Stimulated activated effector memory CD8-positive, alpha-beta T cell treated with anti-CD3 and anti-CD28 coated beads, Interleukin-12 subunit alpha, Interleukin-12 subunit beta, amount 100 ng/mL, for 72 hours (primary cell): ENCODE results near the gene TNNI2.
"Not testable (repeated sequence)": the region's sequence is repeated elsewhere in the genome, so short reads cannot be mapped to it uniquely, and the experiment has no call there.

Experiments
- ATAC-seq: fragments of 150-1000 bp; cut with Tn5 transposase; 2 replicates; pipeline ENCODE4 v1.10.0; 2021
- DNase-seq, 2 donors: peaks; one replicate each; pipeline ENCODE4 v3.0.0; 2021 to 2022; ENCODE audit warnings: low spot score in 2 of 2
- H3K27ac Mint-ChIP-seq: one replicate; pipeline ENCODE4 v1.8.0; 2022; ENCODE audit warnings: mild to moderate bottlenecking, mixed read lengths
- H3K36me3 Mint-ChIP-seq: one replicate; pipeline ENCODE4 v1.8.0; 2022; ENCODE audit warnings: mild to moderate bottlenecking, mixed read lengths
- H3K4me1 Mint-ChIP-seq: one replicate; pipeline ENCODE4 v1.8.0; 2022; ENCODE audit warnings: mixed read lengths
- H3K4me3 Mint-ChIP-seq: one replicate; pipeline ENCODE4 v1.8.0; 2022; ENCODE audit warnings: mild to moderate bottlenecking, mixed read lengths
- H3K9me3 Mint-ChIP-seq: one replicate; pipeline ENCODE4 v1.8.0; 2022; ENCODE audit warnings: mixed read lengths

TNNI2 gene

GRCh38 chr11:1838426-1839144, at the start of gene TNNI2:
Gene TNNI2 (plus strand): TSS chr11:1838981. CDS start chr11:1839697, 716 bp downstream.
- Mint-ChIP-seq H3K4me3 (no peak within 1 kb of the TSS), H3K4me1 (peaks cover 16% of the 10 kb centered on the region), H3K36me3 (no peaks in the 10 kb centered on the region), H3K9me3 (no peaks in the 10 kb centered on the region), H3K27ac (peak within 1 kb of the TSS; percentile 84)
- DNase-seq = no peak
- ATAC-seq = no peak

DNA sequence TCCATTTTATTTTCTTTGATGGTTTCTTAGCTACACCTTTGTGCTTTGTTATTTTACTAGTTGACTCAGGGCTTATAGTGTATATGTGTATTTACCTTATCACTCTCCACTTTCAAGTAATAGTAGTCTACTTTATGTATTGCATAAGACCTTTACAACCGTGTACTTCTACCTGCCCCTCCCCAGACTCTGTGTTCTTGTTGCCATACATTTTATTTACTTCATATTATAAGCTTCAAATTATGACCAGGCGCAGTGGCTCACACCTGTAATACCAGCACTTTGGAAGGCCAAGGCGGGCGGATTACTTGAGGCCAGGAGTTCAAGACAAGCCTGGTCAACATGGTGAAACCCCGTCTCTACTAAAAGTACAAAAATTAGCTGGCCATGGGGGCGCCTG, 46.9 kb upstream of the TNNI2 start:
- H3K9me3 Mint-ChIP-seq = no peaks in the 10 kb centered on the region
- H3K4me1 Mint-ChIP-seq = peaks cover 15% of the 10 kb centered on the region
- peaks cover 4% of the 10 kb centered on the region for H3K36me3 Mint-ChIP-seq
- no peak for DNase-seq
- no peak for ATAC-seq
- H3K27ac Mint-ChIP-seq = peak overlapping the region; percentile 82
- H3K4me3 Mint-ChIP-seq = peak overlapping the region; percentile 67

DNA sequence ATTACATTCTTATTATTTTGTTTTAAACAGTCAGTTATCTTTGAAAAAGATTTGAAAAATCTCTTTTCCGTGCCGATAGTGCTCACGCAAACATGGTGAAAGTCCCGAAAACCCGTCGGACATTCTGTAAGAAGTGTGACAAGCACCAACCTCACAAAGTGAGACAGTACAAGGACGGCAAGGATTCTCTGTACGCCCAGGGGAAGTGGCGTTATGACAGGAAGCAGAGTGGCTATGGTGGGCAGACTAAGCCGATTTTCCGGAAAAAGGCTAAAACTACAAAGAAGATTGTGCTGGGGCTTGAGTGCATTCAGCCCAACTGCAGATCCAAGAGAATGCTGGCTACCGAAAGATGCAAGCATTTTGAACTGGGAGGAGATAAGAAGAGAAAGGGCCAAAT, 46.3 kb upstream of the TNNI2 start:
- Mint-ChIP-seq H3K9me3 (no peaks in the 10 kb centered on the region), H3K4me1 (peaks cover 15% of the 10 kb centered on the region), H3K36me3 (peaks cover 4% of the 10 kb centered on the region), H3K27ac (peak overlapping the region; percentile 82), H3K4me3 (peak overlapping the region; percentile 67)
- ATAC-seq = peak; percentile 62
- DNase-seq = no peak

- peaks cover 15% of the 10 kb centered on the region for H3K4me1 Mint-ChIP-seq
- H3K9me3 Mint-ChIP-seq = no peaks in the 10 kb centered on the region
- no peak overlapping the region for H3K27ac Mint-ChIP-seq
- H3K36me3 Mint-ChIP-seq = peaks cover 4% of the 10 kb centered on the region
- ATAC-seq (no peak), DNase-seq (no peak)
- H3K4me3 Mint-ChIP-seq = peak overlapping the region; percentile 67
These were observed 45.7 kb upstream of the TNNI2 start for GRCh38 chr11:1793081-1793480.

DNA sequence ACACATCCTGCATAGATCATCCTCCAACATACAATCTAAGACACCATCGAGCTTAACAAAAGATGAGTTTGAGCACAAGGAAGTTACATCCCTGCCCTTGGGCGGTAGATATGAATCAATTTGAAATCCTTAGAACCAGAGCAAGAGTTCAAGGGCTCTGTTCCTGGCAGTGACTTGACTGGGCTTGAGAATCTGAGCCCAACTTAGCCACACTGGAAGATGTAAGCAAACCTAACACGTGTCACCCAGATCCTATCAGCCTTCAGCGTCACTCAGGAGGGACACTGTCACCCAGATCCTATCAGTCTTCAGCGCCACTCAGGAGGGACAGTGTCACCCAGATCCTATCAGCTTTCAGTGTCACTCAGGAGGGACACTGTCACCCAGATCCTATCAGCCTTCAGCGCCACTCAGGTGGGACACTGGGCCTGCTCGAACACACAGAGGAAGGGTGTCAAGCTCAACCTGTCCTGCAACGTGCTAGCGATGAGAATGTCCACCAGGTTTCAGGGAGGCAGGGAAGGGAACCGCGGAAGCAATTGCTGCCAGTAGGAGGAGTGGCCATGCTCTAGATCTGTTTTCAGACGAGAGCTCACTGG, 42.3 kb upstream of the TNNI2 start:
- no peaks in the 10 kb centered on the region for H3K9me3 Mint-ChIP-seq
- peaks cover 15% of the 10 kb centered on the region for H3K4me1 Mint-ChIP-seq
- ATAC-seq = no peak

DNA sequence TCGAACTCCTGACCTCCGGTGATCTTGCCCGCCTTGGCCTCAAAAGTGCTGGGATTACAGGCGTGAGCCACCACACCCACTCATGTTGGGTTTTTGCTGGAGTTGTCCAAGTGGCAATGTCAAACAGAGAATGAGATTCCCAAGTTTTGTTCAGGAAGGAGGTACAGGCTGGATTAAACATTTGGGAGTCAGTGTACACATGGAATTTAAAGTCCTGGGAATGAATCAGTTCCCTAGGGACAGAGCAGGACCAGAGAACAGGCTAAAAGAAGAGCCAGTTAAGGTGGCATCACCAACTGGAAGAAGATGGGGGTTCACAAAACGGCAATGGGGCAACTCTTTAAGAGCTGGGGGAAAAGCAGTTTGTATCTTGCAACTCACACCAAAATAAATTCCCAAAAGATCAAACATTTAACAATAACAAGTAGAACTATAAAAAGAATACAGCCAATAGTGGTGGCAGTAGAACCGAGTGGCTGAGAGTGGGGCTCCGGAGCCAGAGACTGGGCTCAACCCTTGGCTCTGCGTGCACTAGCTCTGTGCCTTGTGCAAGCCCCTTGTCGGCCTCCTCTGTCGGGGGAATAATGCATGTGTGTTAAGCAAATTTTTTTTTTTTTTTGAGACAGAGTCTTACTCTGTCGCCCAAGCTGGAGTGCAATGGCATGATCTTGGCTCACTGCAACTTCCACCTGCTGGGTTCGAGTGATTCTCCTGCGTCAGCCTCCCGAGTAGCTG, 41.2 kb upstream of the TNNI2 start:
- H3K9me3 Mint-ChIP-seq = no peaks in the 10 kb centered on the region

More for the DNA sequence above, 42.3 kb upstream of the TNNI2 start:
- no peak for DNase-seq
- Mint-ChIP-seq H3K27ac (no peak overlapping the region), H3K4me3 (no peak overlapping the region), H3K36me3 (peaks cover 4% of the 10 kb centered on the region)

DNA sequence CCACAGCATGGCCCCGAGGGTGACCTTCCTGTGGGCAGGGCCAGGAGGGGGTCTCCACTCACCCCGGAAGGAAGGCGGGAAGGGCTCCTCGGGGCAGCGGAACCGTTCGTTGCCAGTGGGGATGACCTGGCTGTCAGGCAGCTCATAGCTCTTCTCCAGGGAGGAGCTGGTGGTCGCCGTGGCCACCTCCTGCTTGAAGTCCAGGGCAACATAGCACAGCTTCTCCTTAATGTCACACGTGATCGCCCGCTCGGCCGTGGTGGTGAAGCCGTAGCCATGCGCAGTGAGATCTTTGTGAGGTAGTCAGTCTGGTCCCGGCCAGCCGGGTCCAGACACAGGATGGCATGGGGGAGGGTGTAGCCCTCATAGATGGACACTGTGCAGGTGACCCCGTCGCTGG, 35.5 kb upstream of the TNNI2 start:
- ATAC-seq (no peak), DNase-seq (no peak)
- Mint-ChIP-seq H3K27ac (no peak overlapping the region), H3K9me3 (no peaks in the 10 kb centered on the region), H3K4me1 (no peaks in the 10 kb centered on the region), H3K36me3 (no peaks in the 10 kb centered on the region), H3K4me3 (no peak overlapping the region)

More for the DNA sequence above, 41.2 kb upstream of the TNNI2 start:
- Mint-ChIP-seq H3K36me3 (peaks cover 2% of the 10 kb centered on the region), H3K27ac (no peak overlapping the region), H3K4me3 (no peak overlapping the region), H3K4me1 (peaks cover 9% of the 10 kb centered on the region)
- ATAC-seq (no peak), DNase-seq (no peak)

DNA sequence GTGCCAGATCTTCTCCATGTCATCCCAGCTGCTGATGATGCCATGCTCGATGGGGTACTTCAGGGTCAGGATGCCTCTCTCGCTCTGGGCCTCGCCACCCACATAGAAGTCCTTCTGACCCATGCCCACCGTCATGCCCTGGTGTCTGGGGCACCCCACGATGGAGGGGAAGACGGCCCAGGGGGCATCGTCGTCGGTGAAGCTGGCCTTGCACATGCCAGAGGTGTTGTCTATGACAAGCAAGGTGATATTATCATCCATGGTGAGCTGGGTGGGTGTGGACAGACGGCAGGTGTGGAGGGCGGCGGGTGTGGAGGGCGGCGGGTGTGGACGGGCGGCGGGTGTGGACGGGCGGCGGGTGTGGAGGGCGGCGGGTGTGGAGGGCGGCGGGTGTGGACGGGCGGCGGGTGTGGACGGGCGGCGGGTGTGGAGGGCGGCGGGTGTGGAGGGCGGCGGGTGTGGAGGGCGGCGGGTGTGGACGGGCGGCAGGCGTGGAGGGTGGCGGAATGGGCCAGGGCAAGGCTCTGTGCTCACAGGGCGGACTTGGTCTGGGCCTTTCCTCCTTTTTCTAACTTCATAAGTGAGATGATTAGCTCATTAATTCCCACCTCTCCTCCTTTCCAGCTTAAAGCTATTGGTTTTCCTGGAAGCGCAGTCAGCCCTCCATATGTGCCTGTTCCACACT, 34.8 kb upstream of the TNNI2 start:
- ATAC-seq, H3K4me3 Mint-ChIP-seq: not testable (repeated sequence)

DNA sequence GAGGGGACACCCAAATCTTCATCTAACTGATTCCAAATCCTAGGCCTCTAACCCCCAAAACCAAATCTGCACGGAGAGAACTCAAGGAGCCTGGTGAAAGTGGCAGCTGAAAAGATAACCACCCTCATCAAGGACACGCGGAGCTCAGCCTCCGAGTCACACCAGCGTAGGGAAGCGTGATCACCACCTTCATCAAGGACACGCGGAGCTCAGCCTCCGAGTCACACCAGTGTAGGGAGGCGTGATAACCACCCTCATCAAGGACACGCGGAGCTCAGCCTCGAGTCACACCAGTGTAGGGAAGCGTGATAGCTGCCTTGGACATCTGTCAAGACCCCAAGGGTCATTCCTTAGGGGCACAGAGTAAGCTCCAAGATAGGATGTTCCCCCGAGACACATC, 33.3 kb upstream of the TNNI2 start:
- Mint-ChIP-seq H3K4me1 (no peaks in the 10 kb centered on the region), H3K27ac (no peak overlapping the region)
- ATAC-seq = no peak

More for the DNA sequence above, 34.8 kb upstream of the TNNI2 start:
- DNase-seq, H3K4me1 Mint-ChIP-seq, H3K27ac Mint-ChIP-seq, H3K9me3 Mint-ChIP-seq, H3K36me3 Mint-ChIP-seq: not testable (repeated sequence)

DNA sequence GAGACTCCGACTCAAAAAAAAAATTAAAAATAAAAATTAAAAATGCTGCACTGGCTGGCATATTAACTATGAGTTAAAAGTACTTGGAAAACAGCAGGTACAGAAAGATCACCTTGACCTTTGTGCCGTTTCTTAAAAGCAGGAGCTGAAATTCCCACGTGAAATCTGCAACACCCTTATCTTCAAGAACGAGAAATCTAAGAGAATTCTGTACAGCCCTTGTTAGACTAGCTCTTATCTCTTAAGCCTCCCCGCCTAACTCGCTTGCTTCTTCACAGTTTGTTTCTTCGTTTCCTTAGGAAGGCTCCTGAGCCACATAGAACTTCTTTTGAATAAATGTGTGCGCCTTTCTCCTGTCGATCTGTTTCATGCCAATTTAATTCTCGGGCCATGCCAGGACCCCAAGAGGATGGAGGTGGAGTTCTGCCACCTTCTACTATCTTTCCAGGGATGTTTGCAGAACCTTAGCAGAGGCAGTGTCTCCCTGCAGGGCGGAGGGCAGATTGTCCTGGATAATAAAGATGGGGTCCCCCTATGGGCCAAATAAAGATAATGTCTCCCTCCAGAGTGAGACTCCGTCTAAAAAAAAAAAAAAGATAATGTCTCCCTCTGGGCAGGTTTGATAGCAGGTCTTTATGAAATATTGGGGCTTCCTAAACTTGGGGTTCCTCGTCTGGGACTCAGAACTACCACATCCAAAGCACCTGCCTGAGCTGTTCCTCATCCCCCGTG, 31.4 kb upstream of the TNNI2 start:
- Mint-ChIP-seq H3K4me1 (no peaks in the 10 kb centered on the region), H3K9me3 (no peaks in the 10 kb centered on the region), H3K4me3 (no peak overlapping the region), H3K36me3 (no peaks in the 10 kb centered on the region), H3K27ac (no peak overlapping the region)
- DNase-seq (no peak), ATAC-seq (no peak)

More for the DNA sequence above, 33.3 kb upstream of the TNNI2 start:
- Mint-ChIP-seq H3K4me3 (no peak overlapping the region), H3K9me3 (no peaks in the 10 kb centered on the region), H3K36me3 (no peaks in the 10 kb centered on the region)
- DNase-seq = no peak

- no peaks in the 10 kb centered on the region for H3K36me3 Mint-ChIP-seq
These were observed 28.0 kb upstream of the TNNI2 start for GRCh38 chr11:1810761-1811160.

DNA sequence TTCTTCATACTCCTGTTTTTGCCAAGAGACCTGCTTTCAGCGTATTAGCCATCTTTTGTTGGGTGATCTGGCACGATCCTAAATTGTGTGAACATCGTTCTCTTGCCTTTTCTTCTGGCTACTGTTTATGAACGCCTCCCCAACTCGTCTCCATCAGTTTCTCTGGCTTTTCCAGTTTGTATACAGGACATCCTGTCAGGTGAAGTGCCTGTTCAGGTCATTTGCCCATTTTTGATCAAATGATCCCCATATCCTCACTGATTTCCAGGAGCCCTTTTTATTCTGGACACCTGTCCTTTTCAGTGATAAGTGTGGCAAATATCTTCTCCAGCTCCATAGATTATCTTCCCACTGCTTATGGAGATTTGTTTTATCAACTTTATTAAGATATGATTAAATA, 26.5 kb upstream of the TNNI2 start:
- Mint-ChIP-seq H3K4me3 (no peak overlapping the region), H3K9me3 (no peaks in the 10 kb centered on the region), H3K4me1 (no peaks in the 10 kb centered on the region), H3K36me3 (no peaks in the 10 kb centered on the region), H3K27ac (no peak overlapping the region)
- ATAC-seq (no peak), DNase-seq (no peak)

More at GRCh38 chr11:1810761-1811160, 28.0 kb upstream of the TNNI2 start:
- ATAC-seq (no peak), DNase-seq (no peak)
- Mint-ChIP-seq H3K9me3 (no peaks in the 10 kb centered on the region), H3K27ac (no peak overlapping the region), H3K4me1 (no peaks in the 10 kb centered on the region), H3K4me3 (no peak overlapping the region)

- H3K9me3 Mint-ChIP-seq = no peaks in the 10 kb centered on the region
- H3K36me3 Mint-ChIP-seq = no peaks in the 10 kb centered on the region
- H3K27ac Mint-ChIP-seq = no peak overlapping the region
- ATAC-seq = no peak
- DNase-seq = no peak
- no peaks in the 10 kb centered on the region for H3K4me1 Mint-ChIP-seq
- no peak overlapping the region for H3K4me3 Mint-ChIP-seq
These were observed 26.0 kb upstream of the TNNI2 start for GRCh38 chr11:1812801-1813200.

GRCh38 chr11:1813356-1813755, 25.4 kb upstream of the TNNI2 start:
- not testable (repeated sequence) for H3K27ac Mint-ChIP-seq, H3K36me3 Mint-ChIP-seq, H3K4me3 Mint-ChIP-seq, DNase-seq, ATAC-seq, H3K9me3 Mint-ChIP-seq, H3K4me1 Mint-ChIP-seq

- Mint-ChIP-seq H3K36me3 (no peaks in the 10 kb centered on the region), H3K27ac (no peak overlapping the region), H3K4me3 (no peak overlapping the region), H3K4me1 (no peaks in the 10 kb centered on the region), H3K9me3 (no peaks in the 10 kb centered on the region)
- ATAC-seq (no peak), DNase-seq (no peak)
These were observed 24.1 kb upstream of the TNNI2 start for GRCh38 chr11:1814691-1815090.
